ENCODE data around the gene PTPRE. TPM values are rescaled to one million over a fixed set of nuclear protein-coding genes. Genes with fewer than 3 reads are reported as not detected.

Gene PTPRE
- total RNA-seq, 1 experiment from 2014 or later, result 7.9 TPM

GRCh38 chr10:127945341-127945758, 38.4 kb downstream of the PTPRE start:
- peak; percentile 62 to 96 for DNase-seq
- TF ChIP-seq CTCF (conservative IDR thresholded peaks at IDR 0.05), result no peak
- no peak for TF ChIP-seq EZH2 (IDR thresholded peaks at IDR 0.05; ENCODE audit: low read depth)
- Histone ChIP-seq H3K4me3 (no peak overlapping the region), H3K4me2 (peak overlapping the region; percentile 68), H3K79me2 (ENCODE audit: low read depth) (peaks cover 6% of the 10 kb centered on the region; the same call in 1 of the 2 replicates), H3K9me2 (ENCODE audit: insufficient read depth) (no peaks in the 10 kb centered on the region), H3F3A (ENCODE audit: insufficient read depth, low read depth) (peaks cover 9% of the 10 kb centered on the region; the same call in 1 of the 2 replicates), H3K4me1 (replicated peaks; ENCODE audit: insufficient read depth) (peaks cover 28% of the 10 kb centered on the region), H3K27me3 (ENCODE audit: insufficient read depth, low read depth) (no peaks in the 10 kb centered on the region), H3K9me3 (ENCODE audit: insufficient read depth, low read depth) (no peaks in the 10 kb centered on the region), H2AFZ (no peak overlapping the region), H3K36me3 (ENCODE audit: low read depth) (no peaks in the 10 kb centered on the region), H3K27ac (peak overlapping the region; percentile 72), H4K20me1 (ENCODE audit: insufficient read depth) (no peaks in the 10 kb centered on the region)
- ChIA-PET POLR2A (ENCODE audit: unreplicated experiment) (no interaction called here), CTCF (no interaction called here)
- no TSS peak for BruUV-seq (replicated peaks)
- intact Hi-C loops (cut with micrococcal nuclease; ENCODE audit: unreplicated experiment), result loop anchor here (1.0 to 2.0 kb wide), 3 partner anchors 31 to 46 kb away; no protein-coding TSS in a partner anchor

GRCh38 chr10:127945948-127946711, 39.2 kb downstream of the PTPRE start:
- no peaks in the 10 kb centered on the region for H4K20me1 ChIP-seq (ENCODE audit: insufficient read depth)
- TF ChIP-seq EZH2 (IDR thresholded peaks at IDR 0.05; ENCODE audit: low read depth) (no peak), CTCF (conservative IDR thresholded peaks at IDR 0.05) (no peak)
- DNase-seq, result no peak
- intact Hi-C loops (cut with micrococcal nuclease; ENCODE audit: unreplicated experiment), result loop anchor here (1.0 to 2.0 kb wide), 3 partner anchors 31 to 45 kb away; no protein-coding TSS in a partner anchor
- peaks cover 9% of the 10 kb centered on the region; the same call in 1 of the 2 replicates for H3F3A ChIP-seq (ENCODE audit: insufficient read depth, low read depth)
- H3K4me1 ChIP-seq (replicated peaks; ENCODE audit: insufficient read depth), result peaks cover 28% of the 10 kb centered on the region
- H2AFZ ChIP-seq, result no peak overlapping the region
- CTCF ChIA-PET, result no interaction called here
- H3K36me3 ChIP-seq (ENCODE audit: low read depth), result no peaks in the 10 kb centered on the region
- no peaks in the 10 kb centered on the region for H3K27me3 ChIP-seq (ENCODE audit: insufficient read depth, low read depth)
- BruUV-seq (replicated peaks), result no TSS peak
- H3K9me3 ChIP-seq (ENCODE audit: insufficient read depth, low read depth), result no peaks in the 10 kb centered on the region
- no peak overlapping the region for H3K4me3 ChIP-seq
- H3K4me2 ChIP-seq, result peak overlapping the region; percentile 68
- peaks cover 6% of the 10 kb centered on the region; the same call in 1 of the 2 replicates for H3K79me2 ChIP-seq (ENCODE audit: low read depth)
- no peaks in the 10 kb centered on the region for H3K9me2 ChIP-seq (ENCODE audit: insufficient read depth)
- peak overlapping the region; percentile 72 for H3K27ac ChIP-seq
- POLR2A ChIA-PET (ENCODE audit: unreplicated experiment), result no interaction called here

GRCh38 chr10:127947211-127947610, 40.3 kb downstream of the PTPRE start:
- Histone ChIP-seq H2AFZ (no peak overlapping the region), H4K20me1 (ENCODE audit: insufficient read depth) (no peaks in the 10 kb centered on the region), H3K4me1 (replicated peaks; ENCODE audit: insufficient read depth) (peaks cover 28% of the 10 kb centered on the region), H3K4me3 (no peak overlapping the region), H3K27ac (no peak overlapping the region), H3K4me2 (no peak overlapping the region), H3F3A (ENCODE audit: insufficient read depth, low read depth) (peaks cover 9% of the 10 kb centered on the region; the same call in 1 of the 2 replicates), H3K79me2 (ENCODE audit: low read depth) (peaks cover 6% of the 10 kb centered on the region; the same call in 1 of the 2 replicates), H3K27me3 (ENCODE audit: insufficient read depth, low read depth) (no peaks in the 10 kb centered on the region), H3K36me3 (ENCODE audit: low read depth) (no peaks in the 10 kb centered on the region), H3K9me3 (ENCODE audit: insufficient read depth, low read depth) (no peaks in the 10 kb centered on the region), H3K9me2 (ENCODE audit: insufficient read depth) (no peaks in the 10 kb centered on the region)
- ChIA-PET CTCF (interaction anchor here (0.6 kb wide), 1 partner anchor 22 kb away, joined by 4 read pairs; no protein-coding TSS in a partner anchor), POLR2A (ENCODE audit: unreplicated experiment) (no interaction called here)
- intact Hi-C loops (cut with micrococcal nuclease; ENCODE audit: unreplicated experiment), result no loop called here
- no peak for TF ChIP-seq CTCF (conservative IDR thresholded peaks at IDR 0.05)
- BruUV-seq (replicated peaks), result no TSS peak
- no peak for DNase-seq
